Measurements from ENCODE around the gene S100Z. TPM values are rescaled to one million over a fixed set of nuclear protein-coding genes. Genes with fewer than 3 reads are reported as not detected.

Gene S100Z
- total and polyA plus RNA-seq, 9 of the 15 experiments (the other 6 are each of a cell fraction or from before 2014, with no cell fraction given): 0.15 to 0.42 (median 0.20) TPM; not detected in 6

GRCh38 chr5:76805821-76806505 is 43.9 kb upstream of the S100Z start (continued):
- TF ChIP-seq ZNF655 (CRISPR knock-in tag; IDR thresholded peaks at IDR 0.05) (no peak), ZNF699 (CRISPR knock-in tag; IDR thresholded peaks at IDR 0.05; ENCODE audit: insufficient replicate concordance) (no peak), ZNF584 (CRISPR knock-in tag; IDR thresholded peaks at IDR 0.05; ENCODE audit: low read depth) (no peak), SMAD4 (CRISPR knock-in tag; conservative IDR thresholded peaks at IDR 0.05) (peak; percentile 73; the same call in 1 of the 2 replicates), STAG1 (CRISPR knock-in tag; IDR thresholded peaks at IDR 0.05; ENCODE audit: borderline replicate concordance) (no peak), THAP7 (CRISPR knock-in tag; IDR thresholded peaks at IDR 0.05) (no peak), ZNF592 (IDR thresholded peaks at IDR 0.05) (no peak), BHLHE40 (IDR thresholded peaks at IDR 0.05; ENCODE audit: low read length) (peak; percentile 47; the same call in 1 of the 2 replicates), EP300 (IDR thresholded peaks at IDR 0.05; ENCODE audit: low read length) (peak; percentile 65; the same call in 1 of the 2 replicates), MEIS2 (IDR thresholded peaks at IDR 0.05; ENCODE audit: partially characterized antibody) (peak; percentile 78), HDAC2 (IDR thresholded peaks at IDR 0.05) (peak; percentile 86), NFE2 (IDR thresholded peaks at IDR 0.05; ENCODE audit: low read depth) (peak; percentile 39; the same call in 1 of the 2 replicates), ZNF282 (CRISPR knock-in tag; IDR thresholded peaks at IDR 0.05) (no peak), MECOM (CRISPR knock-in tag; IDR thresholded peaks at IDR 0.05) (peak; percentile 47; the same call in 1 of the 2 replicates), C11orf30 (IDR thresholded peaks at IDR 0.05; ENCODE audit: low read depth) (peak; percentile 69), NR2C2 (CRISPR knock-in tag; IDR thresholded peaks at IDR 0.05) (no peak), NR2C2 (tag; IDR thresholded peaks at IDR 0.05) (peak; percentile 30; the same call in 1 of the 2 replicates), CHD4 (IDR thresholded peaks at IDR 0.05; ENCODE audit: insufficient read depth, insufficient replicate concordance, low read depth, low read length, poor library complexity, severe bottlenecking) (no peak), ZEB2 (IDR thresholded peaks at IDR 0.05) (peak; percentile 49; the same call in 1 of the 2 replicates), MEF2D (tag; conservative IDR thresholded peaks at IDR 0.05; ENCODE audit: low read depth) (0 out of 2 replicates have a peak, but pooled peaks have one; percentile 37), NCOA1 (IDR thresholded peaks at IDR 0.05; ENCODE audit: low read depth) (no peak), HOMEZ (CRISPR knock-in tag; IDR thresholded peaks at IDR 0.05) (no peak)
